CD4-positive, alpha-beta T cell treated with Interleukin-15 for 1 hour (primary cell): ENCODE data around the gene ALDH1A2.
"Not testable (repeated sequence)": the region's sequence is repeated elsewhere in the genome, so short reads cannot be mapped to it uniquely, and the experiment has no call there.

Experiments
- DNase-seq: peaks from one replicate; pipeline ENCODE4 v3.0.0-alpha.2; 2020

Gene ALDH1A2

GRCh38 chr15:58065445-58066041 is at the start of gene ALDH1A2:
TSS of gene ALDH1A2 (minus strand) at chr15:58065711. CDS start at chr15:58065650, 61 bp downstream.
- DNase-seq = no peak

DNA sequence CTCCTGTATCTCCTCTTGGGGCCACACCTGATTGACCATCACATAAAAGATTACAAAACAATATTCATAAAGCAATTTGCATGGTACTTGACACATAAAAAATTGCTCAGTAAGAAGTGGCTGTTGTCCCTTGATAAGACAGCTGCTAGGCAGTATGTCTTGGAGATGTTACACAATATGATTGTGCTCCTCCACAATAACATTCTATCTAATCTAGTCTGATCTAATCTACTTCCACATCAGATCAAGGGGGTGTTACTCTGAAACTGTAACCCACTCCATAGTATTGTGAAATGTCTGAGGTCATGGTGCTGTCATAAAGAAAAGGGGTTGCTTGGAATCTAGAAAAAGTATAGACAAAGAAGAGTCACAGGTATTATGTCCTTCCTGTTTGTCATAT is 49.3 kb upstream of the ALDH1A2 start:
- no peak for DNase-seq

- DNase-seq = no peak
Observed at GRCh38 chr15:58114388-58114787, 48.9 kb upstream of the ALDH1A2 start.

DNA sequence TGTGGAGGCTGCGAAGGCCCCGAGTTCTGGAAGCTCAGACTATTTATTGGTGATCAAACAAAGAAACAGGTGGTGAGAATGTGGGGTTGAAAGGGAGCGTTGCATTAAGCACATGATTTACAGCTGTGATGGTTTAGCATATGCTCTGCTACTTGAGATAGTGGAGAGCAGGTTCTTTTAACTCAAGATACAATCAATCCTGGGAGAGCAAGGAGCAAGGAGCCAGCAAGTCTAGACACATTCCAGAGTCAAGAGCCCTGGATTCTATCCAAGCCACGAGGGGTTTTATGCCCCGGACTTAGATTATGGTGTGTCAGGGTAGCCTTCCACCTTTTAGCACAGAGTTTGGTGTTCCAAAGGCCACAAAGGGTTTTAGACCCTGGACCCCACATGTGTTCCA is 47.8 kb upstream of the ALDH1A2 start:
- DNase-seq = not testable (repeated sequence)

- DNase-seq = no peak
Observed at GRCh38 chr15:58111718-58112104, 46.2 kb upstream of the ALDH1A2 start.

- DNase-seq = no peak
Observed at GRCh38 chr15:58110999-58111717, 45.6 kb upstream of the ALDH1A2 start.

- no peak for DNase-seq
Observed at GRCh38 chr15:58109419-58109818, 43.9 kb upstream of the ALDH1A2 start.

- DNase-seq = no peak
Observed at GRCh38 chr15:58108117-58108516, 42.6 kb upstream of the ALDH1A2 start.

DNA sequence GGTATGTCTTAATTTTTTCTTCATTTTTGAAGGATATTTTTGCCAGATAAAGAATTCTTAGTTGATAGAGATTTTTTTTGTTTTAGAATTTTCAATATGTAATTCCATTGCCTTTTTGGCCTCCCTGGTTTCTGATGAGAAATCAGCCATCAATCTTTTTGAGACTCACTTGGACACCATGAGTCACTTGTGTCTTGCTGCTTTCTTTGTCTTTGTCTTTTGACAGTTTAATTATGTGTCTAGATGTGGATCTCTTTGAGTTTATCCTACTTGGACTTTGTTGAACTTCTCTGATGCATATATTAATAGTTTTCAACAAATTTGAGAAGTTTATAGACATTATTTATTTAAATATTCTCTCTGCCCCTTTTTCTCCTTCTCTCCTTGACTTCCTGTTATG is 38.0 kb upstream of the ALDH1A2 start:
- DNase-seq = no peak

- no peak for DNase-seq
Observed at GRCh38 chr15:58096529-58097084, 31.1 kb upstream of the ALDH1A2 start.

GRCh38 chr15:58095415-58095814 is 29.9 kb upstream of the ALDH1A2 start:
- no peak for DNase-seq

DNA sequence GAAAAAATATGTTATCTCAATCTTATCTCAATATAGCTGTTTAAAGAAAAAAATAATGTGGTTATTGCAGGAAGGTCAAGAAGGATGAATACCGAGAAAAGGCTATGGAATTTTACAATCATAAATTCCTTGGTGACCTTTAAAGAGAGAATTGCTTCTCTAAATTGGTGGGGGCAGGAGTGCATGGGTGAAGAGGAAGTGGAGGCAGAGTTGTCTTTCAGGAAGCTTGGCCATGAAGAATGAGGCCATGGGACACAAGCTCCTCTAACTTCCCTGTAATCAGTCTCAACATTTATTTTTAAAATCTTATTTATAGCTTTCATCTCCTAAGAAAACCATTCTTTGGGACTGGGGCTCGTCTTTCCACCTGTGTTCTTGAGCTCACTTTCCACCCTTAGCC is 22.4 kb upstream of the ALDH1A2 start:
- DNase-seq = no peak

DNA sequence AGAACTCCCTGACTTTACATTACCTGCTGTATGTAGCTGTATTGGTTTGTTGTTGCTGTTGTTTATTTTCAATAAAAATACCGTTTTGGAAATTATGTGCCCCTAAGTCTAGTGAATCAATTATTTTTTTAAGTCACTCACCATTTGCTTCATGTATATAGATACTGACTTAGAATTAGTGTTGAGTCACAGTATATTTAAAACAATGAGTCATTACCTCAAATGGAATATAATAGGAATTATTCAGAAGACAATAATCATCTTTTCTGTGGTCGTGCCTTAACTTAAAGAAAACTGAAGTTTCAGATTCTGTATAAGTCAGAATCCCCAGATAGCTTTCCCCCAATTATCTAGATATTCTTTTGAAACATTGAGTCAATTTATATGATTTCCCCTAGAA is 21.0 kb upstream of the ALDH1A2 start:
- no peak for DNase-seq

GRCh38 chr15:58083526-58083925 is 18.0 kb upstream of the ALDH1A2 start:
- no peak for DNase-seq

- no peak for DNase-seq
Observed at GRCh38 chr15:58081891-58082290, 16.4 kb upstream of the ALDH1A2 start.

GRCh38 chr15:58081456-58081855 is 15.9 kb upstream of the ALDH1A2 start:
- no peak for DNase-seq

DNA sequence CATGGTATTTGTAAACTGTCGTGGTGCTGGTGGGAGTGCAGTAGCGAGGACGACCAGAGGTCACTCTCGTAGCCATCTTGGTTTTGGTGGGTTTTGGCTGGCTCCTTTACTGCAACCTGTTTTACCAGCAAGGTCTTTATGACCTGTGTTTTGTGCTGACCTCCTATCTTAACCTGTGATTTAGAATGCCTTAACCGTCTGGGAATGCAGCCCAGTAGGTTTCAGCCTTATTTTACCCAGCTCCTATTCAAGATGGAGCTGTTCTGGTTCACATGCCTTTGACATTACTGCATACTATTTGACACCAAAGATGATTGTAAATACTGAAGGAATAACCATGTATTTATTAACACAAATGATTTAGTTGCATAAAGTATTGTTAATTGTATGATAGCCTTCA is 15.4 kb upstream of the ALDH1A2 start:
- DNase-seq = not testable (repeated sequence)

DNA sequence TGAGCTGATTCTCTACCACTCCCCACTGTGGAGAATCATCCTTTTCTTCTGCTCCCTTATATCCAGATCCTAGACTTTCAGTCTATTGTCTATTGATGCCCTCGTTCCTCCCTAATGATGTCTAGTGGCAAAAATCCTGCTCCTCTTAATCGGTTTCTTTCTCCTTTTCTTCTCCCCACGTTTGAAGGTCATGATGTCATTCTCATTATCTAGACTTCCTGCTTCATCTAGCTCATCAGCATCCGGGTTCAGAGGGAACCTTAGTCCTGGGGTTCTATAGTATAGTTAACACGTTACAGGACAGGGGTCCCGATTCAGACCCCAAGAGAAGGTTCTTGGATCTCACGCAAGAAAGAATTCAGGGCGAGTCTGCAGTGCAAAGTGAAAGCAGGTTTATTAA is 14.9 kb upstream of the ALDH1A2 start:
- no peak for DNase-seq

DNA sequence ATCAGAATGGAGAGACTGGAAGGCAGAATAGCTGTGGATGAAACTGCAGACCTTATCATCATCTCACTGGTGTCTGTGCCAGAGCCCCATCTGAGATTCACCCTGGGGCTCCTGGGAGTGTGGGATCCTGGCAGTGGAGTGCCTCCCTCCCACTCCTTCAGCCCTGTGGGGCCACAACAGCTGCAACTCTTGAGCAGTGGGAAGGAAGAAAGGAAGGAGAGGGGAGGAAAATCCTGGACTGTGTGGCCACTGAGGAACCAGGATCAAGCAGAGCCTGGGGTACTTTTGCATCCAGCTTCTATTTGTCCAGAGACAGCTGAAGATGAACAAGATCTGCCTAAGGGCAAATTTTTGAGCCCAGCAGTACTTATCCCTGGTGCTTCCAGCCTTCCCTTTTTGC is 13.1 kb upstream of the ALDH1A2 start:
- no peak for DNase-seq

DNA sequence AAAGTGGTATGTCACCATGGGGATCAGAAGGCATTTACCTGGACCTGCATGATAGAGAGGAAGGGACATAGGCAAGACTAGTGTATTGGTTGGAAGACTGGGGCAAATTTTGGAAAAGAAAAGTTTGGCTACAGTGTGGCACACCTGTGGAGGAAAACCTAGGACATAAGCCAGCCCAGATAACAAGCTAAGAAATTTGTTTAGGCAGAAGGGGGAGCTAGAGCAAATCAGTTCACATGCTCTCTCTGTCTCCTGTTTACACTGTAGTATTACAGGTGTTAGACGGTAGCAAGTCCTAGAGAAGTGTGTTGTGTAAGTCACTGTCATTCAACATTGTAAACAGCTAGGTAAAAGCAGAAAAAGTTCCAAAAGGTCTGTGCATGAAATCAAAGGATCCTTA is 11.9 kb upstream of the ALDH1A2 start:
- no peak for DNase-seq

GRCh38 chr15:58074452-58074851 is 8.9 kb upstream of the ALDH1A2 start:
- DNase-seq = no peak

DNA sequence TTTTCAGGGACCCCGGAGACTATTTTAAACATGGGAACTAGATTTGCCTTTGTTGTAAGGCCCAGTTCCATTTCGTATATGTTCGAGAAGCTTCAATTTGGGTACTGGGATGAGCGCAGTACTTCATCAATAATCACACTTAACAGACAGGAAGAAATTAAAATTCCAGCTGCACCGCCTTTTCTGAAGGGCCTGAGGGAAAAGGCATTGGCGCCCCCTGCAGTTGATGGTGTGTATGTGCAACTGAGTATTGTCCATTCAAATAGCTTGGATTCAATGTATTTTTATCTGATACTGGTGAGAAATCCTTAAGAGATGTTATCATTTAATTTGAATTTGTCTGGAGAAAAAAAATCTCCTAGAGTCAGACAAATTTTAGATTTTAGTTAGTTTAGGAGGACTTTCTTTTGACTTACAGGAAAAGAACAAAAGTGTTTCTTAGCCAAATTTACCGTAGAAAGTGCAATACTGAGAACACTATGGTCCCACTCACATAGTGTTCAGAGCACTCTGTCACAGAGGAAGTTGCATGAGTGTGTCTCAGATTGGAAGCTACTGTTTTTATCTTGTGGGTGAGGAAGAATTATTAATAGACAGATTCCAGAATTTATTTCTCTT is 5.4 kb upstream of the ALDH1A2 start:
- DNase-seq = peak; percentile 18

GRCh38 chr15:58069008-58069407 is 3.5 kb upstream of the ALDH1A2 start:
- DNase-seq = no peak
